B cell (primary cell): Measurements from ENCODE around the gene ZNF618. TPM values are rescaled to one million over a fixed set of nuclear protein-coding genes. Genes with fewer than 3 reads are reported as not detected.

Experiments
- ATAC-seq: fragments of 200-7000 bp; cut with Tn5 transposase; one replicate; pipeline ENCODE4 v1.10.0; 2021; ENCODE audit warnings: low read depth, mild to moderate bottlenecking, moderate number of reproducible peaks, moderate library complexity
- CTCF ChIA-PET: fragments of 350-600 bp; sonication (Branson Sonifier 250); formaldehyde crosslinking; loops from one replicate; lab custom pipeline; 2021; ENCODE audit warnings: antibody characterized with exemption, inconsistent platforms; lab: Charles Lee
- POLR2A ChIA-PET: fragments of 350-600 bp; sonication (Branson Sonifier 250); formaldehyde crosslinking; loops from one replicate; lab custom pipeline; 2021; ENCODE audit warnings: antibody characterized with exemption; lab: Charles Lee
- DNase-seq: peaks from one replicate; pipeline ENCODE4 v3.0.0; 2013
- H2AFZ ChIP-seq: 2 replicates; pipeline ENCODE4 v1.6.1; 2012; ENCODE audit warnings: mild to moderate bottlenecking, low read depth, low read length; ENCODE audit not compliant: insufficient read depth, poor library complexity, severe bottlenecking
- H3K27ac ChIP-seq, 2 donors: 1 replicate in 1 of 2; 2 replicates in 1 of 2; pipeline ENCODE4 v1.5.1; 2012 to 2013; ENCODE audit warnings: low read length in 2 of 2, mild to moderate bottlenecking in 2 of 2, moderate library complexity in 1 of 2
- H3K27me3 ChIP-seq, 4 experiments: fragments of 200-600 bp in 1 of 4; sonication (generic) in 1 of 4; replicated peaks in 1 of 4; 1 replicate in 2 of 4; 2 replicates in 2 of 4; pipeline versions ENCODE4 v1.6.1 to v1.7.0; 2013 to 2016; ENCODE audit warnings: low read length in 3 of 4, mild to moderate bottlenecking in 2 of 4, mixed read lengths in 1 of 4, moderate library complexity in 1 of 4; ENCODE audit not compliant: insufficient read depth in 4 of 4, control insufficient read depth in 3 of 4; ENCODE audit errors: control extremely low read depth in 1 of 4
- H3K36me3 ChIP-seq, 2 experiments: replicated peaks in 1 of 2; 1 replicate in 1 of 2; 2 replicates in 1 of 2; pipeline versions ENCODE4 v1.6.1 to v1.7.1; 2013; ENCODE audit warnings: low read length in 1 of 2; ENCODE audit not compliant: insufficient read depth in 2 of 2, control insufficient read depth in 1 of 2; ENCODE audit errors: control extremely low read depth in 1 of 2, extremely low read depth in 1 of 2
- H3K4me1 ChIP-seq, 2 donors: fragments of 200-600 bp in 1 of 2; sonication (generic) in 1 of 2; 1 replicate in 1 of 2; 2 replicates in 1 of 2; pipeline versions ENCODE4 v1.5.1 to v1.6.1; 2013 to 2017; ENCODE audit warnings: low read length in 2 of 2; ENCODE audit not compliant: control insufficient read depth in 2 of 2, insufficient read depth in 2 of 2
- H3K4me2 ChIP-seq: replicated peaks from 2 replicates; pipeline ENCODE3; 2012; ENCODE audit warnings: mild to moderate bottlenecking, low read depth, low read length; ENCODE audit not compliant: poor library complexity, severe bottlenecking
- H3K4me3 ChIP-seq, 5 experiments: fragments of 200-600 bp in 1 of 5; sonication (generic) in 1 of 5; 1 replicate in 3 of 5; 2 replicates in 2 of 5; pipeline versions ENCODE4 v1.5.1 to v1.7.0; 2011 to 2016; ENCODE audit warnings: low read length in 4 of 5, mild to moderate bottlenecking in 4 of 5, low read depth in 2 of 5, control low read depth in 1 of 5, moderate library complexity in 1 of 5; ENCODE audit not compliant: insufficient read depth in 1 of 5; ENCODE audit errors: control extremely low read depth in 1 of 5, extremely low read depth in 1 of 5
- H3K79me2 ChIP-seq: fragments of 200-600 bp; sonication (generic); one replicate; pipeline ENCODE4 v1.6.0; 2016; ENCODE audit warnings: low read length; ENCODE audit not compliant: control insufficient read depth, insufficient read depth
- H3K9ac ChIP-seq: fragments of 200-600 bp; sonication (generic); 2 replicates; pipeline ENCODE4 v1.6.1; 2017; ENCODE audit warnings: mild to moderate bottlenecking, low read length, moderate library complexity
- H3K9me3 ChIP-seq, 3 donors: one replicate each; pipeline versions ENCODE4 v1.6.1 to v1.7.1; 2013; ENCODE audit warnings: low read length in 2 of 3; ENCODE audit not compliant: control insufficient read depth in 2 of 3, insufficient read depth in 1 of 3; ENCODE audit errors: control extremely low read depth in 1 of 3
- H4K20me1 ChIP-seq: 2 replicates; pipeline ENCODE4 v1.6.0; 2012; ENCODE audit warnings: mild to moderate bottlenecking, low read length; ENCODE audit not compliant: insufficient read depth, control insufficient read depth, poor library complexity, severe bottlenecking
- H3K27ac Mint-ChIP-seq: one replicate; pipeline ENCODE4 v1.8.0; 2021; ENCODE audit warnings: mixed read lengths
- H3K27me3 Mint-ChIP-seq: one replicate; pipeline ENCODE4 v1.8.0; 2021; ENCODE audit warnings: mixed read lengths
- H3K4me1 Mint-ChIP-seq: one replicate; pipeline ENCODE4 v1.8.0; 2021; ENCODE audit warnings: mixed read lengths
- H3K4me3 Mint-ChIP-seq: one replicate; pipeline ENCODE4 v1.8.0; 2021; ENCODE audit warnings: mixed read lengths
- H3K9me3 Mint-ChIP-seq: one replicate; pipeline ENCODE4 v1.8.0; 2022; ENCODE audit warnings: mixed read lengths; ENCODE audit not compliant: insufficient read depth
- CTCF ChIP-seq: fragments of 200-600 bp; IDR thresholded peaks from one replicate; pipeline ENCODE4 v1.8.0; 2022; ENCODE audit warnings: antibody characterized with exemption, mild to moderate bottlenecking
- EZH2 ChIP-seq: IDR thresholded peaks from 2 replicates; pipeline ENCODE4 v1.6.1; 2012; ENCODE audit warnings: borderline replicate concordance, low read depth, mild to moderate bottlenecking, moderate library complexity, low read length; ENCODE audit not compliant: insufficient read depth, poor library complexity, severe bottlenecking
- WGBS: methylation state at CpG from one replicate; pipeline ENCODE4 v1.1.5; 2013; ENCODE audit warnings: missing lambda C conversion rate; ENCODE audit not compliant: insufficient coverage; 5-methylcytosine and 5-hydroxymethylcytosine counted together
- intact Hi-C: fragments of 100-400 bp; cut with micrococcal nuclease; formaldehyde crosslinking; loops from one replicate; pipeline ENCODE4 v1.10.0; 2022
- polyA plus RNA-seq: library from polyadenylated mRNA; depleted of rRNA; stranded (reverse); fragments of >200 nt; gene quantifications from 2 replicates; pipeline ENCODE4 v1.2.3, GENCODE V29; 2012
- total RNA-seq, 2 donors: library from RNA; stranded (reverse); fragments of 120-200 nt in 1 of 2; gene quantifications; 1 replicate in 1 of 2; 2 replicates in 1 of 2; pipeline versions ENCODE4 v1.2.3 to v1.2.4, GENCODE V29; 2013 to 2022

The ZNF618 gene
- total and polyA plus RNA-seq, 2 donors (not counting 1 experiment from before 2014, with no cell fraction given), result 1.4 to 2.5 TPM

DNA sequence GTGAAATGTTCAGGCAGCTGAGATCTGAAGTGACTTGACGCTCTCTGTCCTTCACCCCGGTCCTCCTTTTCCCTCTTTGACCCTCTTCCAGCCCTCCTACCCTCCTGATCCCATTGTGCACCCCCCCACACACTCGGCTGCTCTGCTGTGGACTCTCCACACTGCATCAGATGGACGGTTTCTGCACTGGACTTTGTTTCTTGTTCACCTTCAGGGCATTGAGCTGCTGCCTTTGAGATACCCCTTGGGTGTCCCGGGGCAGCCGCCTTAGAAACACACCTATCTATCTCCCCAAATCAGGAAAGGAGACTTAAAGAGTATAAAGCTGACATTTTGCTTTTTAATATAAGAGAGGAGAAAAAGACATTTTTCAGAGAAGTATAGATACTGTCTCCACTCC is 174.5 kb downstream of the ZNF618 start:
- no peak overlapping the region for H3K4me3 Mint-ChIP-seq
- Histone ChIP-seq H3K27ac (no peak overlapping the region), H4K20me1 (no peaks in the 10 kb centered on the region), H3K79me2 (no peaks in the 10 kb centered on the region), H3K36me3 (no peaks in the 10 kb centered on the region), H3K4me1 (no peaks in the 10 kb centered on the region), H2AFZ (no peak overlapping the region), H3K4me3 (no peak overlapping the region), H3K9ac (no peak overlapping the region), H3K9me3 (peaks cover 0 to 8% (median 0%) of the 10 kb centered on the region in 3 donors), H3K4me2 (no peak overlapping the region), H3K27me3 (no peaks in the 10 kb centered on the region)
- WGBS, result 96% methylated on average over 3 of the region's 6 CpGs
- ChIA-PET CTCF (no interaction called here), POLR2A (no interaction called here)
- no peak overlapping the region for H3K27ac Mint-ChIP-seq
- DNase-seq, result no peak
- no peak for ATAC-seq
- no peaks in the 10 kb centered on the region for H3K4me1 Mint-ChIP-seq
- intact Hi-C loops, result no loop called here
- no peaks in the 10 kb centered on the region for H3K9me3 Mint-ChIP-seq
- TF ChIP-seq EZH2 (no peak), CTCF (no peak)
- H3K27me3 Mint-ChIP-seq, result peaks cover 4% of the 10 kb centered on the region

DNA sequence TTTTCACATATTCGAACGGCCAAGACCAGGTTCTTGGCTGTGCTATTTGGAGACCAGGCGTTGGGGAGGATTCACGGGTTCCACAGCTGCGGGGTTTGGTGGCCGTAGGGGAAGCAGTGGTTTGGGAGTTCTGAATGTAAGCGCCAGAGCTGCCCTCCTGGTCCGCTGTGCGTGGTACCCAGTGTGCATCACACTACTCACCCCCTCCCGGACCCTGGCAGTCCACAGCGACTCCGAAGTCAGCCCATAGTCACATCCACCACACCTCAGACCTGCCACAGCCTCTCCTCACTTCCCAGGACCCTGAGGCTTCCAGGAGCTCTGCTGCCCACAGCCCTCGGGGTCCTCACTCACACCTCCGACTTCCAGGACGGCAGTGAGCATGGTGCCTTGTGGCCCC is 175.2 kb downstream of the ZNF618 start:
- Histone ChIP-seq H3K27ac (no peak overlapping the region), H4K20me1 (no peaks in the 10 kb centered on the region), H3K4me3 (no peak overlapping the region), H3K79me2 (no peaks in the 10 kb centered on the region), H3K9me3 (peaks cover 0 to 8% (median 0%) of the 10 kb centered on the region in 3 donors), H3K9ac (no peak overlapping the region), H2AFZ (no peak overlapping the region), H3K4me1 (no peaks in the 10 kb centered on the region), H3K27me3 (no peaks in the 10 kb centered on the region), H3K36me3 (no peaks in the 10 kb centered on the region), H3K4me2 (no peak overlapping the region)
- Mint-ChIP-seq H3K9me3 (no peaks in the 10 kb centered on the region), H3K4me1 (peaks cover under 1% of the 10 kb centered on the region), H3K4me3 (no peak overlapping the region), H3K27me3 (peaks cover 4% of the 10 kb centered on the region), H3K27ac (no peak overlapping the region)
- ATAC-seq (no peak), DNase-seq (no peak)
- TF ChIP-seq EZH2 (no peak), CTCF (no peak)
- WGBS, result 91% methylated on average over 11 of the region's 15 CpGs
- ChIA-PET POLR2A (no interaction called here), CTCF (no interaction called here)
- intact Hi-C loops, result no loop called here
